GM21786 (cell line): ENCODE measurements around the gene OR2V1.
"Not testable (repeated sequence)": the region's sequence is repeated elsewhere in the genome, so short reads cannot be mapped to it uniquely, and the experiment has no call there.

Experiments
- ATAC-seq: cut with Tn5 transposase; IDR thresholded peaks from one replicate; pipeline ENCODE4 v1.9.1; 2021; ENCODE audit not compliant: unreplicated experiment

OR2V1 gene, protein sequence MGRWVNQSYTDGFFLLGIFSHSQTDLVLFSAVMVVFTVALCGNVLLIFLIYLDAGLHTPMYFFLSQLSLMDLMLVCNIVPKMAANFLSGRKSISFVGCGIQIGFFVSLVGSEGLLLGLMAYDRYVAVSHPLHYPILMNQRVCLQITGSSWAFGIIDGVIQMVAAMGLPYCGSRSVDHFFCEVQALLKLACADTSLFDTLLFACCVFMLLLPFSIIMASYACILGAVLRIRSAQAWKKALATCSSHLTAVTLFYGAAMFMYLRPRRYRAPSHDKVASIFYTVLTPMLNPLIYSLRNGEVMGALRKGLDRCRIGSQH

DNA sequence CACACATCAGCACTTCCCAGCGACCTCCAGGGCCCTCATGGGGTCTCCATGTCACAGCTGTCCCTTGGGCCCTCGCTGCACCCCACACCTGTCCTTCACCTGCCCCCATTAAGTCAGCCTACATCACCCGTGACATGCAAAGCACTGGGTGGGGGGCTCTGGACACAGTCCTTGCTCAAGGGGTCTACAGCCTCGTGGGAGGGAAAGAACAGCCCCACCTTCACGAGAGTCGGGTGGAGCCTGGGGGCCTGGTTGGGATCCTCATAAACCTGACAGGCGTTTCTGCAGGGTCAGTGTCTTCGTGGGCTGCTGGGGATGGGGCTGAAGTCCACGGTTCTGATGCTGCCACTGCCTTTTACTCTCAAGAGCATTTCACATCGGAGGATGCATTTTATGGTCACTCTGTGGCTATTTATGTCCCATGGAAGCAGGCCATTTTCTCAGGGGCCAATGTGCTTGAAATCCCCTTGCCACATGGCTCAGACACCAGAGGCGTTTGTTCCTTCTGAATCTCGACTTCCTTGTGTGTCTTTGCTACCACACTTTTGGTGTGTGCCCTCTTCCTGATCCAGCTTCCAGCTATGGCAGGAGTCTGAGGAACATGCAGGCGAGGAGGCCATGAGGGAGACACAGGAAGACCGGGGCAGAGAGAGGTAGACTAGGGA, at the start of gene OR2V1:
TSS of gene OR2V1 (minus strand) at position 338 of the 665 bp plus-strand sequence. CDS start 5,865 bp downstream, outside the sequence.
- no peak for ATAC-seq

DNA sequence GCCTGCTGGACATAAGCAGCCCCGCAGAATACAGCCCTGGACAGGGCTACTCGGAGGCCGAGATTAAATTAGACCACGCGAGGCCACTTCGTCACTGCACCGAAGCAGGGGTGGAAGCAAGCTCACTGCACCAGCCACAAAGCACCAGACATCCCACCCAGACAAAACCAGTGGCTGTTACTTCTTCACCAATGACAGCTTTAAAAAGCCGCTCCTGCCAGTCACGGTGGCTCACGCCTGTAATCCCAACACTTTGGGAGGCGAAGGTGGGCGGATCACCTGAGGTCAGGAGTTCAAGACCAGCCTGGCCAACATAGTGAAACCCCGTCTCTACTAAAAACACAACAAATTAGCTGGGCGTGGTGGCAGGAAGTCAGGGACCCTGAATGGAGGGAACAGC, 46.6 kb upstream of the OR2V1 start:
- ATAC-seq = not testable (repeated sequence)

DNA sequence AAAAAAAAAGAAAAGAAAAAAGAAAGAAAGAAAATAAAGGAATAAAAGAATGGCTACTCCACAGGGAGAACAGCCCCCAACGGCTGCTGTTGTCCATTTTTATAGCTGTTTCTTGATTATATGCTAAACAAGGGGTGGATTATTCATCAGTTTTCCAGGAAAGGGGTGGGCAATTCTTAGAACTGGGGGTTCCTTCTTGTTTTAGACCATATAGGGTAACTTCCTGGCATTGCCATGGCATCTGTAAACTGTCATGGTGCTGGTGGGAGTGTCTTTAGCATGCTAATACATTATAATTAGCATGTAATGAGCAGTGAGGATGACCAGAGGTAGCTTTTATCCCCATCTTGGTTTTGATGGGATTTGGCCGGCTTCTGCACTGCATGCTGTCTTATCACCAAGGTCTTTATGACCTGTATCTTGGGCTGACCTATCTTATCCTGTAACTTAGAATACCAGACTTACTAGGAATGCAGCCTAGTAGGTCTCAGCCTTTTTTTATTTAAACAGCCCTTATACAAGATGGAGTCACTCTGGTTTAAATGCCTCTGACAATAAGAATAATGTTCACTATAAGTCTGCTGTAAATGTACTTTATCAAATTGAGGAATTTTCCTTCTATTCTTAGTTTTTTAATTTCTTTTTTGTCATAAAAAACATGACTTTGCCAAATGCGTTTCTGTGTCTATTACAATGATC, 45.4 kb upstream of the OR2V1 start:
- ATAC-seq = no peak

DNA sequence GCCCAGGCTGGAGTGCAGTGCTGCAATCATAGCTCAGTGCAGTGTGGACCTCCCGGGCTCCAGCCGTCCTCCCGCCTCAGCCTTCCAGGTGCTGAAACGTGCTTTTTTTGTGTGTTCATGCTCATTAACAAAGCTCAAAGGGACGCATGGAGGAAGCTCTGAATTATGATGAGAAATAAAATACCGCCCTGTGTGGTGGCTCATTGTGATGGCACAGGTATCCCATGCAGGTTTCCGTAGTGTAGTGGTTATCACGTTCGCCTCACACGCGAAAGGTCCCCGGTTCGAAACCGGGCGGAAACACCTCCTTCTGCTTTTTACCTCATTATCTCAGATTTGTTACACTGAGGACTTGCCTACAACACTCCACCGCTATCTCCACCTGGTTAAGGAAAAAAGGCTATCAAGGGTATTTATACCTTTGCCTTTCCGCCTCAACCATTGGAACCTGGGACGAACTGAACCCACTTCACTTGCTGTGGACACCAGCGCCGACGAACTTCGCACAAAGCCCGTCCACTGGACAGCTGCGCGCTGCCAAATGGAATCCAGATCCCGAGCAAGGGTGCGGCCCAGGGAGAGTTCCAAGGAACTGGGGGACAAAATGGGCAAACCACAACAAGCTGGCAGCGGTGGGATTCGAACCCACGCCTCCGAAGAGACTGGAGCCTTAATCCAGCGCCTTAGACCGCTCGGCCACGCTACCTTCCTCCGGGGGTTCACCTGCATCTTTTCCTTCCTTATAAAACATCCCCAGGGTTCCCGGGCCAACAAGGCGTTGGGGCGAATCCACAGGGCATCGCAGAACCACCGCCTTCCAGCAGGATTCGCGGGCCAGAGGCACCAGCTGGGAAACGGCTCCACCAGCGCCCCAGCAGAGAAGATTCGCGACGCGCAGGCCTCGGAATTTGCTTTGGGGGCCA, 42.7 kb upstream of the OR2V1 start:
- peak; percentile 43 for ATAC-seq

DNA sequence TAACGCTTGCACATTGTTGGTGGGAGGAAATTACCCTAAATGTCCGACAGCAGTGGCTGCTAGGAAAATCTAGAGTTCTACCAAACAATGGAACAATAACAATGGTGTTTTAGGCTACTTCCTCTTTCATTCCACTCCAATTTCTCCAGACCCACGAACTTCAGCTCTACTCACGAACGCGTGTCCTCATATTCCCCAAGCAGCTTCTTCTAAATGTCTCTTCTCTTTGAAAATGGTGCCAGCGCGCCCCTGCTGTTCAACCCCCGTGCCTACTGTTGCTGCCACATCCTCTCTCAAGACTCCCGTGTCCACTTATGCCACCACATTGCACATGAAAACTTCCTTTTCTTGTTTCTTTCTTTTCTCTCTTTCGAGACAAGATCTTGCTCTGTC, 42.1 kb upstream of the OR2V1 start:
- ATAC-seq = peak; percentile 35

DNA sequence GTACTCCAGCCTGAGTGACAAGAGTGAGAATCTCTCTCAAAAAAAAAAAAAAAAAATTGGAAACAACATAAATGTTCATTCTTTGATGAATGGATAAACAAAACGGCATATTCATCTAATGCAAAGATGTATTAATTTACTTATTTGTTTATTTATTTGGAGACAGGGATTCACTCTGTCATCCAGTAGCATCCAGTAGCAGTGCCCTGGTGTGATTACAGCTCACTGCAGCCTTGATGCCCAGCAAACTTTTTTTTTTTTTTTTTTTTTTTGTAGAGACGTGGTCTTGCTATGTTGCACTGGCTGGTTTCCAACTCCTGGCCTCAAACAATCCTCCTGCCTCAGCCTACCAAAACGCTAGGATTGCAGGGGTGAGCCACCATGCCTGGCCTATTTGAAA, 40.8 kb upstream of the OR2V1 start:
- ATAC-seq = no peak

DNA sequence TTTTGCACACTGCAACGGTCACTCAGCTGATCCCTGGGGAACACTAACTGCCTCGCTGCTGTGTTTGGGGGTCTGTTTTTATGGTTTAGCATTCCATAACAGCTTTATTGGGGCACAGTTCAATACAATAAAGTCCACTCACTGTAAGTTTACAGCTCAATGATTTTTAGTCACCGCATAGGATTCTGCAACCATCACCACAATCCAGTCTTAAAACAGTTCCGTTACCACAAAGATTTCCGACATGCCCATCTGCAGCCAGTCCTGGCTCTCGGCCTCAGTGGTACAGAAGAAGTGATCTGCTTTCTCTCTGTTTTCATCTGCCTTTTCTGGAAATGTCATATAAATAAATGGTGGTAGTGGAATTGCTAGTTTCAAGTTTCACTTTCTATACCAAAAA, 40.0 kb upstream of the OR2V1 start:
- ATAC-seq = no peak

DNA sequence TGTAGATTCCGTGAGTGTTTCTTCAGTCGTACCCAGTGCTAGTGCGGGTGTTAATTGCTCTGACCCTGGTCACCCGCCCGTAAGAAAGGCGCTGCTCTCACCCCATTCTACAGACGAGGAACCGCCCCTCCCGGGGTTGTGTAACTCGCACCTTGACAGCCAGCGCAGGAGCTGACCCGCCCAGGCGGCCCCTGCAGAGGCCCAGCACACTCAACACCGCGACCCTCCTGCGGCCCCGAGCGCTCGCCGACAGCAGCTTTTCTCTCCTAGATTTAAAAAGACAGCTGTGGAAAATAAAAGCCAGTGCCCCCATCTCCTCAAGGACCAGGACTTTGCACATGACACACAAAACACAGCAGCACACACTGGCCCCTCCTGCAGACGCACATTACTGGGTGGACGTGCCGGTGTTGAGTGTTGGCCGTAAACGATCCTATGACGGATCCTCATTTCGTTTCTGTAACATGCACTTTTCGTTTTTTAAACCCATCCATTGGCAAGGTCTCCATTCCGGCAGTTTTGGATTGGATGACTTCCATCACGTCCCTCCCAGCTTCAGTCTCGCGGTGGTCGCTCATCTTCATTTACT, 39.4 kb upstream of the OR2V1 start:
- ATAC-seq = no peak

DNA sequence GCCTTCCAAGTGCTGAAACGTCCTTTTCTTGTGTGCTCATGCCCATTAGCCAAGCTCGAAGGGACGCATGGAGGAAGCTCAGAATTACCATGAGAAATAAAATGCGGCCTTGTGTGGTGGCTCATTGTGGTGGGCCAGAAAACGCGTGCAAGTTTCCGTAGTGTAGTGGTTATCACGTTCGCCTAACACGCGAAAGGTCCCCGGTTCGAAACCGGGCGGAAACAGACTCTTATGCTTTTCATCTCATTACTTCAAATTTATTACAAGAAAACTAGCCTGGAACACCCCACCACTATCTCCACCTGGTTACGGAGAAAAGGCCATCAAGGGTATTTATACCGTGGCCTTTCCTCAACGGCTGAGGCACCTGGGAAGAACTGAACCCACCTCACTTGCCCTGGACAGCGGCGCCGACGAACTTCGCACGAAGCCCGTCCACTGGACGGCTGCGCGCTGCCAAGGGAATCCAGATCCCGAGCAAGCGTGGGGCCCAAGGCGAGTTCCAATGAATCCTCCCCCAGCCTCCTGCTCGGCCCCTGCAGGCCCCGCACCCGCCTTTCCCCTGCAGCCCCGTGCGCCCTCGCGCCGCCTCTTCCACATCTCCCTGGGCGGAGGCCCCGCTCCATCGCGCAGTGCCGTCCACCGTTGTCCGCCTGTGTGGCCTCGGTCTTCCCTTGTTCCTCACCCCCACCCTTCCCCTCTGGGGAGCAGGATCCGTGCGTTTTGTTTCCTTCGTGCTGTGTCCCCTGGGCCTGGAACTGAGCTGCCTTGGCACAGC, 38.7 kb upstream of the OR2V1 start:
- ATAC-seq = not testable (repeated sequence)

DNA sequence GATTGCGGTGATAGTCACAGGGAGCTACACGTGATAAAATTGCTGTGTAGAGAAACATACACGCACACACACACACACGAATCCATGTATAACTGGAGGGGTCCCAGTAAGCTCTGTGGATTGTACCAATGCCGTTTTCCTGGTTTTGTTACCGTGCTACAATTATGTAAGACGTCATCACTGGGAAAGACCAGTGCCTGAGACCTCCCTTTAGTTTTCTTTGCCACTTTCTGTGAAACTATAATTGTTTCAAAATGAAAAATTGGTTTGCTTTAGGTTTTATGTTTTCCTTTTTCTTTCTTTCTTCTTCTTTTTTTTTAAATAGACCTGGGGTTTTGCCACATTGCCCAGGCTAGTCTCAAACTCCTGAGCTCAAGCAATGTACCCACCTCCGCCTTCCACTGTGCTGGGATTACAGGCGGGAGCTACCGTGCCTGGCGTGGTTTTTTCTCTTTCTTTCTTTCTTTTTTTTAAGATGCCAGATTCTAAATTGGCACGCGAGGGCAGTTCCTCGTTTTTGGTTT, 37.7 kb upstream of the OR2V1 start:
- no peak for ATAC-seq

DNA sequence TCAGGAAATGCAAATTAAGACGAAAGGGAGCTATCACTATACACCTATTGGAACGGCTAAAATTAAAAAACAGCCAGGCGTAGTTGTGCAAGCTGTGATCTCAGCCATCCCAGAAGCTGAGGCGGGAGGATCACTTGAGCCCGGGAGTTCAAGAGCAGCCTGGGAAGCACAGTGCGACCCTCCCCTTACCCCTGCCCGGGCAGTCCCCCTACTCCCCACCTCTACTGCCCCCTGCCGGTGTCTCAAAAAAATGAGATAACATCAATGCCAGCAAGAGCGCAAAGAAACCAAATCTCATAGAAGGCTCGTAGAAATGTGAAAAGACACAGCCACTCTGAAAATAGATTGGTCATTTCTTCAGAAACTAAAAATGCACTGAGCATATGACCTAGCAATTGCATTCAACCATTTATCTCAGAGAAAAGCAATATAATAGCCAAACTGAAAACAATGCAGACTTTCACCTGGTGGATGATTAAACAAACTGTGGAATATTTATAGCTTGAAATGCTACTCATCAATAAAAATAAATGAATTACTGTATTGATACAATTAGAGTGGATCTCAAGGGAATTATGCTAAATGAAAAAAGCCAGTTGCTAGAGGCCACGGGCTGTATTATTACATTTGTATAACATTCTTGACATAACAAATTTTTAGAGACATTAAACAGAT, 37.0 kb upstream of the OR2V1 start:
- no peak for ATAC-seq

DNA sequence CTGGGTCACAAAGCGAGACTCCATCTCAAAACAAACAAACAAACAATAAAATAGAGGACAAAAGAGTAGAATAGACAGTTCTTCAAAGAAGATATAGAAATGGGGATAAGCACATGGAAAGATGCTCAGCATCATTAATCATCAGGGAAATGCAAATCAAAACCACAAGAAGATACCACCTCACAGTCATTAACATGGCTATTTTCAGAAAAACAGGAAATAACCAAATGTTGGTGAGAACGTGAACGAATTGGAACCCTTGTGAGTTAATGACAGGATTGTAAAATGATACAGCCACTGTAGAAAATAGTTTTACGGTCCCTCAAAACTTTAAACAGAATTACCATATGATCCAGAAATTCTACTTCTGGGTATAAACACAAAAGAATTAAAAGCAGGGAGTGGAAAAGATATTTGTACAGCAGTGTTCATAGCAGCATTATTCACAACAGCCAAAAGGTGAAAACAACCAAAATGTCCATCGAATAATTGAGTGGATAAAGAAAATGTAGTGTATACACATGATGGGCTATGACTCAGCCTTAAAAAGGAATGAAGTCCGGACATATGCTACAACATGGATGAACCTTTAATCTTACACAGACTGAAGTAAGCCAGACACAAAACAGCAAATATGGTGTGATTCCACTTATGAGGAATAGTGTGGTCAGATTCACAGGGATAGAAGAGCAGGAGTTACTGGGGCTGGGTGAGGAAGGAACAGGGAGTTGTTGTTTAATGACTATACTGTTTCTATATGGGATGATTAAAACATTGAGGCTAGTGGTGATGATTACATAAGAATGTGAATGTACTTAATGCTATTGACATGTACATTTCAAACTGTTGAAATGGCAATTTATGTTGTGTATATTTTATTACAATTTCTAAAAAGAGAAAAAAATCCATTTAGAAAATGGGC, 36.1 kb upstream of the OR2V1 start:
- no peak for ATAC-seq

DNA sequence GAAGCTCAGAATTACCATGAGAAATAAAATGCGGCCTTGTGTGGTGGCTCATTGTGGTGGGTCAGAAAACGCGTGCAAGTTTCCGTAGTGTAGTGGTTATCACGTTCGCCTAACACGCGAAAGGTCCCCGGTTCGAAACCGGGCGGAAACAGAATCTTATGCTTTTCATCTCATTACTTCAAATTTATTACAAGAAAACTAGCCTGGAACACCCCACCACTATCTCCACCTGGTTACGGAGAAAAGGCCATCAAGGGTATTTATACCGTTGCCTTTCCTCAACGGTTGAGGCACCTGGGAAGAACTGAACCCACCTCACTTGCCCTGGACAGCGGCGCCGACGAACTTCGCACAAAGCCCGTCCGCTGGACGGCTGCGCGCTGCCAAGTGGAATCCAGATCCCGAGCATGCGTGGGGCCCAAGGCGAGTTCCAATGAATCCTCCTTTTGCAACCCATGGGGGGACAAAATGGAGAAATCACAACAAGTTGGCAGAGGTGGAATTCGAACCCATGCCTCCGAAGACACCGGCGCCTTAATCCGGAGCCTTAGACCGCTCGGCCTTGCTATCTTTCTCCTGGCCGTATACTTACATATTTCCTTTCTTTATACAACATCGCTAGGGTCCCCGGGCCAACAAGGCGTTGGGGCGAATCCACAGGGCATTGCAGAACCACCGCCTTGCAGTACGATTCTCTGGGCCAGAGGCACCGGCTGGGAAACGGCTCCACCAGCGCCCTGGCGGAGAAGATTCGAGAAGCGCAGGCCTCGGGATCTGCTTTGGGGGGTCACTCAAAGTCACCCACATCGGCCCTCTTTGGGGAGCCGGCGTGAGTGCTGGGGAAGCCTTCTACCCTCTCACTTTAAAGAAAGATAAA, 33.3 kb upstream of the OR2V1 start:
- no peak for ATAC-seq

DNA sequence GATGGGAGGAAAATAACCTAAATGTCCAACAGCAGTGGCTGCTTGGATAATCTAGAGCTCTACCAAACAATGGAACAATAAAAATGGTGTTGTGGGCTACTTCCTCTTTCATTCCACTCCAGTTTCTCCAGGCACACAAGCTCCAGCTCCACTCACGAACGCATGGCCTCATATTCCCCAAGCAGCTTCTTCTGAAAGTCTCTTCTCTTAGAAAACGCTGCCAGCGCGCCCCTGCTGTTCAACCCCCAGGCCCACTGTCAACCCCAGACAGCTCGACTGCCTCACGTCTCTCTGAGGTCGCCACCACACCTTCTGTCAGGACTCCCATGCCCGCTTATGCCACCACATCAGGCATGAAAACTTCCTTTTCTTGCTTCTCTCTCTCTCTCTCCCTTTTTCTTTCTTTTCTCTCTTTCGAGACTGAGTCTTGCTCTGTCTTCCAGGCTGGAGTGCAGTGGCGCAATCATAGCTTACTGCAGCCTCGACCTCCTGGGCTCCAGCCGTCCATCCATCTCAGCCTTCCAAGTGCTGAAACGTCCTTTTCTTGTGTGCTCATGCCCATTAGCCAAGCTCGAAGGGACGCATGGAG, 32.6 kb upstream of the OR2V1 start:
- ATAC-seq = no peak

DNA sequence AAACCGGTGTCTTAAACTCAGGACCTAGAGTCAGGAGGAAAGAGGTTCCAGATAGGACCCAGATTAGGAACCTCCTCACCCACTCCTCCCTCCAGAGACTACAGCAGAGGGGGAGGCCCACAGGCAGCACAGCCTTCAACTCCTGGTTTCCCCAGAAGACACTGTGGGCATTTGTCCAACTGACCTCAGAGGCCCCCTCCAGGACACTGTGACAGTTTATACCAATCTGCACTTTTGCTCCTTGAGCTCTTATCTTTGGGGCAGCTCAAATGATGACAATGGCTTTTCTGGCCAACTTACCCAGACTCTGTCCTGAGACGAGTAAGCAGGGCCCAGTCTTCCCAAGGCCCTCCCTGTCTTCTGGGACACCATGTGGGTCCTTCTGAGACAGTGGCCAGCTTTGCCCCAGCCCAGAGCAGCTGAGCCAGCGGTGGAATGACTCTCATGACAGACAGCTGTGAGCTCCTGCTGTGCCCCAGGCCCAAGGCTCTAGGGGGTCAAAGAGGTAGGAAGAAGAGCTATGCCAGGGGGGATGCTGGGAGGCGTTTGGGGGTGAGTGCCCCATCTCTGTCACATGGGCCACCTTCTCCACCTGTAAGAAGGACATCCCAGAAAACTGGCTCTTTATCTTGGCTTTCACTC, 30.7 kb upstream of the OR2V1 start:
- ATAC-seq = no peak
